ENCODE results near the gene KCNJ1. TPM values are rescaled to one million over a fixed set of nuclear protein-coding genes. Genes with fewer than 3 reads are reported as not detected.

KCNJ1 gene
- polyA plus RNA-seq, 1 of the 3 experiments (the other 2 are of a cell fraction): not detected

GRCh38 chr11:128860571-128861361 lies 6.3 kb downstream of the KCNJ1 start:
- Histone ChIP-seq H3K79me2 (ENCODE audit: insufficient read depth) (no peaks in the 10 kb centered on the region), H3K27me3 (ENCODE audit: insufficient read depth) (no peaks in the 10 kb centered on the region), H3K9ac (no peak overlapping the region), H3K27ac (ENCODE audit: low read depth in 2 of 2, low read length in 1 of 2) (no peak overlapping the region), H3K4me1 (ENCODE audit: control insufficient read depth in 1 of 2, insufficient read depth in 2 of 2, low read depth in 1 of 2, low read length in 1 of 2) (peaks cover 0 to 15% of the 10 kb centered on the region in 2 experiments; a peak in 3 of 4 replicates), H3K4me2 (0 out of 2 replicates have a peak overlapping the region, but pooled peaks have one; percentile 4), H3F3A (replicated peaks; ENCODE audit: insufficient read depth) (peaks cover 17% of the 10 kb centered on the region), H3K9me3 (no peaks in the 10 kb centered on the region), H3K4me3 (ENCODE audit: low read depth in 2 of 2, low read length in 1 of 2) (no peak overlapping the region), H3K36me3 (replicated peaks in 1 of 2; ENCODE audit: control insufficient read depth in 1 of 2, insufficient read depth in 2 of 2, low read length in 1 of 2) (no peaks in the 10 kb centered on the region), H4K20me1 (ENCODE audit: insufficient read depth) (no peaks in the 10 kb centered on the region), H3K9me2 (no peaks in the 10 kb centered on the region), H2AFZ (ENCODE audit: low read depth) (no peak overlapping the region)
- CTCF ChIA-PET: interaction anchor here (0.6 to 1.6 kb wide), 8 partner anchors 11 to 863 kb away, joined by 3 to 5 read pairs (median 3); no protein-coding TSS in a partner anchor
- 68% methylated on average over 11 of the region's 16 CpGs for WGBS (ENCODE audit: low lambda C conversion rate)
- peak; percentile 25 for DNase-seq
- no peak for TF ChIP-seq ZBTB33 (IDR thresholded peaks at IDR 0.05; ENCODE audit: borderline replicate concordance, low read depth)
- peak; percentile 57 for TF ChIP-seq TCF12 (IDR thresholded peaks at IDR 0.05)
- peak; percentile 47; the same call in 1 of the 2 replicates for TF ChIP-seq NFIC (IDR thresholded peaks at IDR 0.05; ENCODE audit: borderline replicate concordance)
- POLR2A ChIA-PET: no interaction called here

- Histone ChIP-seq H3K27ac (ENCODE audit: low read depth in 2 of 2, low read length in 1 of 2) (no peak overlapping the region), H3K27me3 (ENCODE audit: insufficient read depth) (no peaks in the 10 kb centered on the region), H3K4me2 (no peak overlapping the region), H3K9me2 (no peaks in the 10 kb centered on the region), H3F3A (replicated peaks; ENCODE audit: insufficient read depth) (peaks cover 17% of the 10 kb centered on the region), H3K4me1 (ENCODE audit: control insufficient read depth in 1 of 2, insufficient read depth in 2 of 2, low read depth in 1 of 2, low read length in 1 of 2) (peaks cover 0 to 15% of the 10 kb centered on the region in 2 experiments; a peak in 3 of 4 replicates), H3K36me3 (replicated peaks in 1 of 2; ENCODE audit: control insufficient read depth in 1 of 2, insufficient read depth in 2 of 2, low read length in 1 of 2) (no peaks in the 10 kb centered on the region), H3K4me3 (ENCODE audit: low read depth in 2 of 2, low read length in 1 of 2) (peak overlapping the region in 1 of 2 experiments; percentile 21; a peak in 1 of 4 replicates), H3K79me2 (ENCODE audit: insufficient read depth) (no peaks in the 10 kb centered on the region), H4K20me1 (ENCODE audit: insufficient read depth) (no peaks in the 10 kb centered on the region), H3K9me3 (no peaks in the 10 kb centered on the region), H3K9ac (no peak overlapping the region), H2AFZ (ENCODE audit: low read depth) (no peak overlapping the region)
- peak; percentile 46 for DNase-seq
- POLR2A ChIA-PET: no interaction called here
- CTCF ChIA-PET: interaction anchor here (0.5 to 1.6 kb wide), 6 partner anchors 10 to 862 kb away, joined by 3 to 5 read pairs (median 3); no protein-coding TSS in a partner anchor
- WGBS (ENCODE audit: low lambda C conversion rate): 81% methylated on average over 32 of the region's 33 CpGs
- TF ChIP-seq CHD2 (IDR thresholded peaks at IDR 0.05; ENCODE audit: low read length, partially characterized antibody): no peak
- TF ChIP-seq CTCF (IDR thresholded peaks at IDR 0.05): peak; percentile 55
Measured at GRCh38 chr11:128859563-128860441, 7.3 kb downstream of the KCNJ1 start.
